ENCODE data around the gene RPTOR. TPM values are rescaled to one million over a fixed set of nuclear protein-coding genes. Genes with fewer than 3 reads are reported as not detected.

Gene RPTOR
- total RNA-seq, 1 donor from 2014 or later: 32.0 TPM

GRCh38 chr17:80765241-80765961 lies 220.8 kb downstream of the RPTOR start:
- no peak overlapping the region for H3K27ac Mint-ChIP-seq (ENCODE audit: unreplicated experiment)
- Histone ChIP-seq H3K4me2 (ENCODE audit: low read length) (no peak overlapping the region), H3K27ac (ENCODE audit: low read depth, low read length) (no peak overlapping the region), H2AFZ (ENCODE audit: low read depth, low read length) (no peak overlapping the region), H3K79me2 (ENCODE audit: insufficient read depth, low read length) (no peaks in the 10 kb centered on the region), H3K9ac (ENCODE audit: low read length) (no peak overlapping the region), H3K27me3 (ENCODE audit: insufficient read depth, low read length) (no peaks in the 10 kb centered on the region), H3K9me3 (ENCODE audit: insufficient read depth, low read depth, low read length) (no peaks in the 10 kb centered on the region), H3K4me1 (ENCODE audit: insufficient read depth, low read length) (peaks cover 17% of the 10 kb centered on the region), H3K4me3 (ENCODE audit: insufficient read depth, low read depth, low read length) (no peak overlapping the region), H3K36me3 (ENCODE audit: insufficient read depth, low read length) (no peaks in the 10 kb centered on the region), H4K20me1 (ENCODE audit: insufficient read depth, low read length) (no peaks in the 10 kb centered on the region)
- DNase-seq (ENCODE audit: low read depth) (no peak), FAIRE-seq (no peak)
- peaks cover 27% of the 10 kb centered on the region for H3K4me1 Mint-ChIP-seq (ENCODE audit: low read depth, unreplicated experiment)
- no peaks in the 10 kb centered on the region for H3K27me3 Mint-ChIP-seq (ENCODE audit: low read depth, unreplicated experiment)
- peaks cover 8% of the 10 kb centered on the region for H3K36me3 Mint-ChIP-seq (ENCODE audit: low read depth, unreplicated experiment)
- TF ChIP-seq EZH2 (IDR thresholded peaks at IDR 0.05; ENCODE audit: insufficient read depth, low read length) (no peak), CTCF (IDR thresholded peaks at IDR 0.05; ENCODE audit: insufficient read depth, low read depth, low read length) (no peak)
- H3K9me3 Mint-ChIP-seq (ENCODE audit: unreplicated experiment): no peaks in the 10 kb centered on the region
- no peak overlapping the region for H3K4me3 Mint-ChIP-seq (ENCODE audit: unreplicated experiment)

GRCh38 chr17:80766290-80766855 lies 221.7 kb downstream of the RPTOR start:
- Mint-ChIP-seq H3K27me3 (ENCODE audit: low read depth, unreplicated experiment) (no peaks in the 10 kb centered on the region), H3K36me3 (ENCODE audit: low read depth, unreplicated experiment) (peaks cover 13% of the 10 kb centered on the region), H3K4me3 (ENCODE audit: unreplicated experiment) (no peak overlapping the region), H3K4me1 (ENCODE audit: low read depth, unreplicated experiment) (peaks cover 20% of the 10 kb centered on the region), H3K9me3 (ENCODE audit: unreplicated experiment) (peaks cover 1% of the 10 kb centered on the region), H3K27ac (ENCODE audit: unreplicated experiment) (no peak overlapping the region)
- no peak for TF ChIP-seq EZH2 (IDR thresholded peaks at IDR 0.05; ENCODE audit: insufficient read depth, low read length)
- no peak for TF ChIP-seq CTCF (IDR thresholded peaks at IDR 0.05; ENCODE audit: insufficient read depth, low read depth, low read length)
- Histone ChIP-seq H3K9ac (ENCODE audit: low read length) (no peak overlapping the region), H3K27ac (ENCODE audit: low read depth, low read length) (no peak overlapping the region), H3K4me3 (ENCODE audit: insufficient read depth, low read depth, low read length) (no peak overlapping the region), H3K9me3 (ENCODE audit: insufficient read depth, low read depth, low read length) (no peaks in the 10 kb centered on the region), H3K36me3 (ENCODE audit: insufficient read depth, low read length) (no peaks in the 10 kb centered on the region), H4K20me1 (ENCODE audit: insufficient read depth, low read length) (no peaks in the 10 kb centered on the region), H3K4me2 (ENCODE audit: low read length) (no peak overlapping the region), H3K4me1 (ENCODE audit: insufficient read depth, low read length) (peaks cover 8% of the 10 kb centered on the region), H2AFZ (ENCODE audit: low read depth, low read length) (no peak overlapping the region), H3K79me2 (ENCODE audit: insufficient read depth, low read length) (no peaks in the 10 kb centered on the region), H3K27me3 (ENCODE audit: insufficient read depth, low read length) (no peaks in the 10 kb centered on the region)
- DNase-seq (ENCODE audit: low read depth) (no peak), FAIRE-seq (no peak)

- Histone ChIP-seq H3K36me3 (ENCODE audit: insufficient read depth, low read length) (no peaks in the 10 kb centered on the region), H3K79me2 (ENCODE audit: insufficient read depth, low read length) (no peaks in the 10 kb centered on the region), H3K27ac (ENCODE audit: low read depth, low read length) (no peak overlapping the region), H3K4me3 (ENCODE audit: insufficient read depth, low read depth, low read length) (no peak overlapping the region), H3K9me3 (ENCODE audit: insufficient read depth, low read depth, low read length) (no peaks in the 10 kb centered on the region), H2AFZ (ENCODE audit: low read depth, low read length) (no peak overlapping the region), H3K4me1 (ENCODE audit: insufficient read depth, low read length) (peaks cover 3% of the 10 kb centered on the region), H3K9ac (ENCODE audit: low read length) (no peak overlapping the region), H3K27me3 (ENCODE audit: insufficient read depth, low read length) (no peaks in the 10 kb centered on the region), H4K20me1 (ENCODE audit: insufficient read depth, low read length) (no peaks in the 10 kb centered on the region), H3K4me2 (ENCODE audit: low read length) (no peak overlapping the region)
- TF ChIP-seq CTCF (IDR thresholded peaks at IDR 0.05; ENCODE audit: insufficient read depth, low read depth, low read length) (no peak), EZH2 (IDR thresholded peaks at IDR 0.05; ENCODE audit: insufficient read depth, low read length) (no peak)
- Mint-ChIP-seq H3K4me3 (ENCODE audit: unreplicated experiment) (no peak overlapping the region), H3K27ac (ENCODE audit: unreplicated experiment) (no peak overlapping the region), H3K36me3 (ENCODE audit: low read depth, unreplicated experiment) (peaks cover 15% of the 10 kb centered on the region), H3K4me1 (ENCODE audit: low read depth, unreplicated experiment) (peaks cover 5% of the 10 kb centered on the region), H3K27me3 (ENCODE audit: low read depth, unreplicated experiment) (no peaks in the 10 kb centered on the region), H3K9me3 (ENCODE audit: unreplicated experiment) (peaks cover 1% of the 10 kb centered on the region)
- no peak for FAIRE-seq
- DNase-seq (ENCODE audit: low read depth): no peak
These were observed 223.8 kb downstream of the RPTOR start for GRCh38 chr17:80768389-80768788.
